Measurements from ENCODE around the gene NUDT16L1.

NUDT16L1 gene

GRCh38 chr16:4664538-4665418, 28.6 kb upstream of the NUDT16L1 start:
- DNase-seq (ENCODE audit: low read depth), result peak; percentile 30

GRCh38 chr16:4666537-4667202, 26.7 kb upstream of the NUDT16L1 start:
- DNase-seq (ENCODE audit: low read depth), result no peak

- no peak for DNase-seq (ENCODE audit: low read depth)
These were observed 26.0 kb upstream of the NUDT16L1 start for GRCh38 chr16:4667203-4667963.

GRCh38 chr16:4668313-4668960, 24.9 kb upstream of the NUDT16L1 start:
- DNase-seq (ENCODE audit: low read depth), result no peak

- no peak for DNase-seq (ENCODE audit: low read depth)
These were observed 19.8 kb upstream of the NUDT16L1 start for GRCh38 chr16:4673387-4674046.

GRCh38 chr16:4674926-4675530, 18.3 kb upstream of the NUDT16L1 start:
- no peak for DNase-seq (ENCODE audit: low read depth)

- peak; percentile 31 for DNase-seq (ENCODE audit: low read depth)
These were observed 17.2 kb upstream of the NUDT16L1 start for GRCh38 chr16:4675864-4676786.

- DNase-seq (ENCODE audit: low read depth), result no peak
These were observed 16.5 kb upstream of the NUDT16L1 start for GRCh38 chr16:4676831-4677230.

GRCh38 chr16:4677390-4677789, 16.0 kb upstream of the NUDT16L1 start:
- DNase-seq (ENCODE audit: low read depth), result no peak

- DNase-seq (ENCODE audit: low read depth), result no peak
These were observed 15.4 kb upstream of the NUDT16L1 start for GRCh38 chr16:4677994-4678393.

GRCh38 chr16:4678596-4678995, 14.8 kb upstream of the NUDT16L1 start:
- DNase-seq (ENCODE audit: low read depth), result no peak

- DNase-seq (ENCODE audit: low read depth), result no peak
These were observed 14.1 kb upstream of the NUDT16L1 start for GRCh38 chr16:4679156-4679849.

GRCh38 chr16:4679850-4680636, 13.3 kb upstream of the NUDT16L1 start:
- DNase-seq (ENCODE audit: low read depth), result no peak

- DNase-seq (ENCODE audit: low read depth), result no peak
These were observed 12.5 kb upstream of the NUDT16L1 start for GRCh38 chr16:4680673-4681470.

GRCh38 chr16:4681471-4682083, 11.8 kb upstream of the NUDT16L1 start:
- no peak for DNase-seq (ENCODE audit: low read depth)

- DNase-seq (ENCODE audit: low read depth), result no peak
These were observed 11.2 kb upstream of the NUDT16L1 start for GRCh38 chr16:4682084-4682591.

- DNase-seq (ENCODE audit: low read depth), result no peak
These were observed 10.6 kb upstream of the NUDT16L1 start for GRCh38 chr16:4682616-4683254.
